ENCODE results near the gene CPNE5. TPM values are rescaled to one million over a fixed set of nuclear protein-coding genes. Genes with fewer than 3 reads are reported as not detected.
A peak's percentile ranks its signal among the peaks of the same experiment; 100 is the strongest.

The CPNE5 gene
- total RNA-seq, 2 experiments from 2014 or later = 0.79 to 0.94 TPM

GRCh38 chr6:36742146-36742545, 97.1 kb downstream of the CPNE5 start:
- Mint-ChIP-seq H3K4me1 (peaks cover 7% of the 10 kb centered on the region), H3K27me3 (no peaks in the 10 kb centered on the region), H3K9me3 (ENCODE audit: low read depth) (no peaks in the 10 kb centered on the region), H3K36me3 (no peaks in the 10 kb centered on the region), H3K4me3 (no peak overlapping the region), H3K27ac (no peak overlapping the region)
- no peak for ATAC-seq
- DNase-seq = no peak
- CTCF ChIA-PET = no interaction called here

- H3K27ac Mint-ChIP-seq = no peak overlapping the region
- CTCF ChIA-PET = interaction anchor here (1.8 kb wide), 2 partner anchors 15 to 26 kb away, joined by 4 to 5 read pairs; no protein-coding TSS in a partner anchor
- peaks cover 7% of the 10 kb centered on the region for H3K4me1 Mint-ChIP-seq
- H3K9me3 Mint-ChIP-seq (ENCODE audit: low read depth) = no peaks in the 10 kb centered on the region
- H3K4me3 Mint-ChIP-seq = no peak overlapping the region
- H3K27me3 Mint-ChIP-seq = no peaks in the 10 kb centered on the region
- no peak for DNase-seq
- no peak for ATAC-seq
- H3K36me3 Mint-ChIP-seq = no peaks in the 10 kb centered on the region
Measured at GRCh38 chr6:36740818-36741179, 98.4 kb downstream of the CPNE5 start.

- H3K36me3 Mint-ChIP-seq = no peaks in the 10 kb centered on the region
- CTCF ChIA-PET = interaction anchor here (1.8 kb wide), 2 partner anchors 15 to 26 kb away, joined by 4 to 5 read pairs; no protein-coding TSS in a partner anchor
- H3K27me3 Mint-ChIP-seq = no peaks in the 10 kb centered on the region
- peaks cover 8% of the 10 kb centered on the region for H3K4me1 Mint-ChIP-seq
- no peak for ATAC-seq
- no peak overlapping the region for H3K4me3 Mint-ChIP-seq
- H3K27ac Mint-ChIP-seq = no peak overlapping the region
- DNase-seq = no peak
- no peaks in the 10 kb centered on the region for H3K9me3 Mint-ChIP-seq (ENCODE audit: low read depth)
Measured at GRCh38 chr6:36739947-36740817, 99.1 kb downstream of the CPNE5 start.

- CTCF ChIA-PET = no interaction called here
- H3K27me3 Mint-ChIP-seq = no peaks in the 10 kb centered on the region
- no peaks in the 10 kb centered on the region for H3K36me3 Mint-ChIP-seq
- no peak overlapping the region for H3K27ac Mint-ChIP-seq
- peaks cover 10% of the 10 kb centered on the region for H3K4me1 Mint-ChIP-seq
- DNase-seq (no peak), ATAC-seq (no peak)
- no peak overlapping the region for H3K4me3 Mint-ChIP-seq
- no peaks in the 10 kb centered on the region for H3K9me3 Mint-ChIP-seq (ENCODE audit: low read depth)
Measured at GRCh38 chr6:36738108-36738507, 101.1 kb downstream of the CPNE5 start.

- peaks cover 10% of the 10 kb centered on the region for H3K4me1 Mint-ChIP-seq
- no peak for DNase-seq
- H3K27ac Mint-ChIP-seq = no peak overlapping the region
- no peak overlapping the region for H3K4me3 Mint-ChIP-seq
- no peaks in the 10 kb centered on the region for H3K36me3 Mint-ChIP-seq
- no peaks in the 10 kb centered on the region for H3K27me3 Mint-ChIP-seq
- H3K9me3 Mint-ChIP-seq (ENCODE audit: low read depth) = no peaks in the 10 kb centered on the region
- CTCF ChIA-PET = interaction anchor here (1.0 to 4.5 kb wide), 3 partner anchors 13 to 45 kb away, joined by 3 to 33 read pairs (median 3); no protein-coding TSS in a partner anchor
- ATAC-seq = no peak
Measured at GRCh38 chr6:36737043-36737785, 102.0 kb downstream of the CPNE5 start.

- Mint-ChIP-seq H3K27ac (peak overlapping the region; percentile 56), H3K36me3 (no peaks in the 10 kb centered on the region), H3K27me3 (no peaks in the 10 kb centered on the region), H3K4me1 (peaks cover 9% of the 10 kb centered on the region), H3K4me3 (peak overlapping the region; percentile 13), H3K9me3 (ENCODE audit: low read depth) (no peaks in the 10 kb centered on the region)
- CTCF ChIA-PET = interaction anchor here (0.7 to 4.5 kb wide), 10 partner anchors 11 to 120 kb away, joined by 3 to 33 read pairs (median 4); no protein-coding TSS in a partner anchor
- peak; percentile 82 for ATAC-seq
- peak; percentile 64 for DNase-seq
Measured at GRCh38 chr6:36735110-36736071, 103.9 kb downstream of the CPNE5 start.

GRCh38 chr6:36734486-36735060, 104.7 kb downstream of the CPNE5 start:
- no peaks in the 10 kb centered on the region for H3K27me3 Mint-ChIP-seq
- H3K4me1 Mint-ChIP-seq = peaks cover 7% of the 10 kb centered on the region
- no peaks in the 10 kb centered on the region for H3K9me3 Mint-ChIP-seq (ENCODE audit: low read depth)
- ATAC-seq (no peak), DNase-seq (no peak)
- no peaks in the 10 kb centered on the region for H3K36me3 Mint-ChIP-seq
- peak overlapping the region; percentile 13 for H3K4me3 Mint-ChIP-seq
- CTCF ChIA-PET = interaction anchor here (0.7 to 4.5 kb wide), 9 partner anchors 10 to 120 kb away, joined by 3 to 33 read pairs (median 5); no protein-coding TSS in a partner anchor
- H3K27ac Mint-ChIP-seq = peak overlapping the region; percentile 56

DNA sequence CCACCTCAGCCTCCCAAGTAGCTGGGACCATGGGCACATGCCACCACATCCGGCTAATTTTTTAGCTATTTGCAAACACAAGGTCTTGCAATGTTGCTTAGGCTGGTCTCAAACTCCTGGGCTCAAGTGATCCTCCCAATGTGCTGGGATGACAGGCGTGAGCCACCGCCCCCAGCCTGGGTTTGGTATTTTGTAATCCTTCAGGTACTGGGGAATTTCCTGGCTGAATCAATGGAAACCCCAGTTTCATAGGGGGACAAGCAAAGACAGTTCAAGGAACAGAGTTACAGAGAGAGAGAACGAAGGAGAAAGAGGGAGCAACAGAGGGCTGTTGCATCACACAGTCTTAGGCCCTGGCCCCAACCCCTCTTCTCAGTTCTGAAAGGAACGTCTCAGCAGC, 105.9 kb downstream of the CPNE5 start:
- H3K9me3 Mint-ChIP-seq (ENCODE audit: low read depth) = no peaks in the 10 kb centered on the region
- CTCF ChIA-PET = interaction anchor here (0.6 to 4.5 kb wide), 4 partner anchors 9 to 109 kb away, joined by 3 to 33 read pairs (median 4); no protein-coding TSS in a partner anchor
- DNase-seq (no peak), ATAC-seq (no peak)
- H3K4me1 Mint-ChIP-seq = peaks cover 14% of the 10 kb centered on the region
- no peaks in the 10 kb centered on the region for H3K27me3 Mint-ChIP-seq
- H3K4me3 Mint-ChIP-seq = no peak overlapping the region
- no peaks in the 10 kb centered on the region for H3K36me3 Mint-ChIP-seq
- H3K27ac Mint-ChIP-seq = no peak overlapping the region

GRCh38 chr6:36731622-36732310, 107.5 kb downstream of the CPNE5 start:
- ATAC-seq (no peak), DNase-seq (no peak)
- peaks cover 28% of the 10 kb centered on the region for H3K4me1 Mint-ChIP-seq
- no peaks in the 10 kb centered on the region for H3K27me3 Mint-ChIP-seq
- no peak overlapping the region for H3K27ac Mint-ChIP-seq
- no peak overlapping the region for H3K4me3 Mint-ChIP-seq
- H3K36me3 Mint-ChIP-seq = no peaks in the 10 kb centered on the region
- CTCF ChIA-PET = interaction anchor here (0.6 to 1.8 kb wide), 3 partner anchors 23 to 286 kb away, joined by 5 to 7 read pairs (median 6); no protein-coding TSS in a partner anchor
- no peaks in the 10 kb centered on the region for H3K9me3 Mint-ChIP-seq (ENCODE audit: low read depth)

DNA sequence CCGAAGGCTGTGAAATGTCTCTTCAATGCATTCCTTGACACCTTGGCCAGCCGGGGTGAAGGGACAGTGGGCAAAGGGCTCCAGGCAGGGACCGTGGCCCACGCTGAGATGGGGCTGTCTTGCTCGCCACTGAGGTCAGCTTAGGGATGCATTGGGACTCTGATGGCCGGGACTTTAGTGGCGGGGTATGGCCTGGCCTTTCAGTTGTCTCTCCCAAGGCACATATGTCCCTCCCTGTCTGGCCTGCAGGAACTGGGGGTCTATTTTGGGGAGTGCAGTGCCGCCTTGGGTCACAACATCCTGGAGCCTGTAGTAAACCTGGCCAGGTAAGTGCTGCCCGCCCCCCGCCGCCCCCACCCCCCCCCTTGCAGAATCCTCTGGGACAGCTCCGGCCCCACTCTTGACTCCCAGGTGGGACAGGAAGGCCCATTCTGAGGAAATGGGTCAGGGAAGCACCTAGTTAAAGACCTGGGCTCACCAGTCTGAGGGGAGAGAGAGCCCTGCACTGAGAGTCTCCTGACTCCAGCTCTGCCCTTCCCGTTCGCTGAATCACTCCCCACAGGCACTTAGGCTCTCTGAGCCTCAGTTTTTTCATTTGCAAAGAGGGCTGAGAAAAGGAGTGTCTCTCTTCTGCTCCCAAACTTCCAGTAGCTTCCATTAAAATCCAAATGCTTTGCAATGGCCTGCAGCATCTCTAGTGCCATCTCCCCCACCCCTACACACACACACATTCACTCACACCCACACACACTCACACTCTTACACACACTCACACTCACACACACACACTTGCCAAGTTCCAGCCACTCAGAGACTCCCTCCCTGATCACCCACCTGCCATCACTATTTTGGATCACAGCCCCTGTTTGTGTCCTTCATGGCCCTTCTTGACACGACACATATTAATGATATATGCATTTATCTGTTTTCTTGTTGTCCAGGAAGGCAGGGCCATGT, 108.5 kb downstream of the CPNE5 start:
- H3K27me3 Mint-ChIP-seq = no peaks in the 10 kb centered on the region
- peaks cover 31% of the 10 kb centered on the region for H3K4me1 Mint-ChIP-seq
- ATAC-seq (no peak), DNase-seq (no peak)
- CTCF ChIA-PET = interaction anchor here (0.7 to 1.7 kb wide), 5 partner anchors 35 to 287 kb away, joined by 3 to 7 read pairs (median 3); no protein-coding TSS in a partner anchor
- H3K9me3 Mint-ChIP-seq (ENCODE audit: low read depth) = no peaks in the 10 kb centered on the region
- no peak overlapping the region for H3K4me3 Mint-ChIP-seq
- no peaks in the 10 kb centered on the region for H3K36me3 Mint-ChIP-seq
- H3K27ac Mint-ChIP-seq = no peak overlapping the region

DNA sequence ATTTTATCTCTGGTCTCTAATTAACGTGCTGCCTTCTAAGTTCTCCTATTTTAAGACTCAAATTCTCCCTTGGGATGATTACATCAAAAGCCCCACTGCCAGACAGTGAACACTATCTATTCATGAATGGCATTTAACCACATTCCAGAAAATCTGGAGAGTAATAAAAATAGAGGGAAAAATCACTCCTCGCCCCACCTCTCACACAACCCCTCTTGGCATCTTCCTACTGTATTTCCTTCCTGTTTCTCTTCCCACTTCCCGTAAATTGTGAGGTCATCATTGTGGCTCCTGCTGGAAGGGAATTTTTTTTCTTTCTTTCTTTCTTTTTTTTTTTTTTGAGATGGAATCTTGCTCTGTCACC, 110.1 kb downstream of the CPNE5 start:
- H3K27me3 Mint-ChIP-seq = no peaks in the 10 kb centered on the region
- H3K9me3 Mint-ChIP-seq (ENCODE audit: low read depth) = no peaks in the 10 kb centered on the region
- ATAC-seq = no peak
- H3K36me3 Mint-ChIP-seq = no peaks in the 10 kb centered on the region
- H3K27ac Mint-ChIP-seq = no peak overlapping the region
- H3K4me3 Mint-ChIP-seq = no peak overlapping the region
- H3K4me1 Mint-ChIP-seq = peaks cover 24% of the 10 kb centered on the region
- CTCF ChIA-PET = interaction anchor here (0.7 to 1.6 kb wide), 5 partner anchors 24 to 114 kb away, joined by 3 to 10 read pairs (median 3); no protein-coding TSS in a partner anchor
- DNase-seq = no peak
